ENCODE measurements around the gene LASP1. TPM values are rescaled to one million over a fixed set of nuclear protein-coding genes. Genes with fewer than 3 reads are reported as not detected.

Gene LASP1
- total and polyA plus RNA-seq, 2 donors (not counting 3 experiments of a cell fraction or from before 2014, with no cell fraction given) = 214 to 242 TPM

GRCh38 chr17:38896346-38896954 lies 26.6 kb downstream of the LASP1 start:
- Histone ChIP-seq H3K9me3 (replicated peaks; ENCODE audit: control insufficient read depth, insufficient read depth, low read length) (no peaks in the 10 kb centered on the region), H3K79me2 (ENCODE audit: control insufficient read depth, insufficient read depth, low read length) (peaks cover 9% of the 10 kb centered on the region), H3K9ac (replicated peaks; ENCODE audit: extremely low read depth, insufficient read depth, low read length) (no peak overlapping the region), H3K36me3 (ENCODE audit: control insufficient read depth in 2 of 2, extremely low read depth in 1 of 2, insufficient read depth in 2 of 2, low read length in 2 of 2) (peaks cover 2 to 17% of the 10 kb centered on the region in 2 experiments), H3K4me2 (ENCODE audit: insufficient read depth, low read length) (no peak overlapping the region), H2AFZ (ENCODE audit: low read depth, low read length) (no peak overlapping the region), H3K4me1 (ENCODE audit: control insufficient read depth, extremely low read depth, insufficient read depth, low read length) (peaks cover 66% of the 10 kb centered on the region), H3K4me3 (replicated peaks in 1 of 3; ENCODE audit: insufficient read depth in 1 of 3, low read depth in 1 of 3, low read length in 3 of 3) (no peak overlapping the region), H4K20me1 (replicated peaks; ENCODE audit: control insufficient read depth, extremely low read depth, insufficient read depth, low read length) (no peaks in the 10 kb centered on the region), H3K27me3 (ENCODE audit: control insufficient read depth in 2 of 2, insufficient read depth in 2 of 2, low read length in 2 of 2) (no peaks in the 10 kb centered on the region), H3K27ac (ENCODE audit: insufficient read depth, low read depth, low read length) (peak overlapping the region; percentile 13), H3K9me1 (replicated peaks; ENCODE audit: control insufficient read depth, extremely low read depth, insufficient read depth, low read length) (no peaks in the 10 kb centered on the region)
- FAIRE-seq (peak; percentile 42), DNase-seq (ENCODE audit: low read depth, low spot score) (peak; percentile 42)
- intact Hi-C loops (cut with micrococcal nuclease) = loop anchor here (2.0 kb wide), 1 partner anchor 16 kb away; no protein-coding TSS in a partner anchor
- ChIA-PET CTCF (interaction anchor here (1.7 to 4.1 kb wide), 5 partner anchors 15 to 87 kb away, joined by 3 to 18 read pairs (median 11); partner anchors contain the start of genes LASP1 and LASP1NB), POLR2A (interaction anchor here (1.4 kb wide), 1 partner anchor 27 kb away, joined by 8 read pairs; the partner anchor contains the start of gene LASP1)
- no peak for TF ChIP-seq EZH2 (IDR thresholded peaks at IDR 0.05; ENCODE audit: borderline replicate concordance, low read depth, low read length, severe bottlenecking)
- no peak for TF ChIP-seq POLR2AphosphoS5 (IDR thresholded peaks at IDR 0.05; ENCODE audit: insufficient read depth, low read depth, low read length)
- TF ChIP-seq JUN (IDR thresholded peaks at IDR 0.05; ENCODE audit: borderline replicate concordance, insufficient read depth, insufficient read length, low read depth) = no peak
- TF ChIP-seq MAX (IDR thresholded peaks at IDR 0.05; ENCODE audit: insufficient read depth, insufficient read length) = no peak
- TF ChIP-seq POLR2A (IDR thresholded peaks at IDR 0.05; ENCODE audit: low read depth, low read length) = no peak
- no TSS peak for BruUV-seq (replicated peaks)
- dilution Hi-C loops (cut with MboI; ENCODE audit: extremely low pct_ligation_motif_present, low sequenced_read_pairs) = no loop called here

DNA sequence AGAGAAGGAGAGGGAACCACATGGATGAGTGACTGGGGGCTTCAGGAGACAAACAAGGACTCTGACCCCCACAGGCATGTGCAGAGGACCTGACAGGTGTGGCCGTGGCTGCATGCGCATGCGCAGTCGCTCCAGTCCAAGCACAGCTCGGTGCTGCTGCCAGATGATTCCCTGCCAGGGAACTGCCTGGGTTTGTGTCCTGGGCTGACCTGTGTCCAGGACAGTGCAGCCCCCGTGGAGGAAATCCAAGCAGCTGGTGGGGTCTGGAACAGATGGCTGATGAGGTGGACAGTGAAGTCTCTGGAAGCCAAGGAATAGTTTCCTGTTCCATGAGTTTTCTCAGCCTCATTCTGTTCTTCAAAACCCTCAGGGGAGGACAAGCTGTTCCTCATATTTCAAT lies 27.3 kb downstream of the LASP1 start:
- H3K36me3 ChIP-seq (ENCODE audit: control insufficient read depth in 2 of 2, extremely low read depth in 1 of 2, insufficient read depth in 2 of 2, low read length in 2 of 2) = peaks cover under 1 to 16% of the 10 kb centered on the region in 2 experiments
- no peak overlapping the region for H3K9ac ChIP-seq (replicated peaks; ENCODE audit: extremely low read depth, insufficient read depth, low read length)
- no peaks in the 10 kb centered on the region for H3K9me3 ChIP-seq (replicated peaks; ENCODE audit: control insufficient read depth, insufficient read depth, low read length)
- ChIA-PET CTCF (interaction anchor here (1.1 to 4.1 kb wide), 8 partner anchors 11 to 278 kb away, joined by 3 to 18 read pairs (median 8); partner anchors contain the start of genes LASP1 and LASP1NB), POLR2A (interaction anchor here (0.6 to 1.4 kb wide), 3 partner anchors 28 to 466 kb away, joined by 3 to 8 read pairs (median 4); partner anchors contain the start of genes LASP1 and RPL19)
- H3K4me1 ChIP-seq (ENCODE audit: control insufficient read depth, extremely low read depth, insufficient read depth, low read length) = peaks cover 68% of the 10 kb centered on the region
- no peak for TF ChIP-seq MYC (IDR thresholded peaks at IDR 0.05; ENCODE audit: low read depth, low read length)
- no peak for TF ChIP-seq GATA2 (IDR thresholded peaks at IDR 0.05; ENCODE audit: insufficient read depth, insufficient read length, low read depth, low read length)
- TF ChIP-seq MAX (IDR thresholded peaks at IDR 0.05; ENCODE audit: insufficient read depth, insufficient read length) = no peak
- TF ChIP-seq, protein P1, sequence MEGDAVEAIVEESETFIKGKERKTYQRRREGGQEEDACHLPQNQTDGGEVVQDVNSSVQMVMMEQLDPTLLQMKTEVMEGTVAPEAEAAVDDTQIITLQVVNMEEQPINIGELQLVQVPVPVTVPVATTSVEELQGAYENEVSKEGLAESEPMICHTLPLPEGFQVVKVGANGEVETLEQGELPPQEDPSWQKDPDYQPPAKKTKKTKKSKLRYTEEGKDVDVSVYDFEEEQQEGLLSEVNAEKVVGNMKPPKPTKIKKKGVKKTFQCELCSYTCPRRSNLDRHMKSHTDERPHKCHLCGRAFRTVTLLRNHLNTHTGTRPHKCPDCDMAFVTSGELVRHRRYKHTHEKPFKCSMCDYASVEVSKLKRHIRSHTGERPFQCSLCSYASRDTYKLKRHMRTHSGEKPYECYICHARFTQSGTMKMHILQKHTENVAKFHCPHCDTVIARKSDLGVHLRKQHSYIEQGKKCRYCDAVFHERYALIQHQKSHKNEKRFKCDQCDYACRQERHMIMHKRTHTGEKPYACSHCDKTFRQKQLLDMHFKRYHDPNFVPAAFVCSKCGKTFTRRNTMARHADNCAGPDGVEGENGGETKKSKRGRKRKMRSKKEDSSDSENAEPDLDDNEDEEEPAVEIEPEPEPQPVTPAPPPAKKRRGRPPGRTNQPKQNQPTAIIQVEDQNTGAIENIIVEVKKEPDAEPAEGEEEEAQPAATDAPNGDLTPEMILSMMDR (IDR thresholded peaks at IDR 0.05; ENCODE audit: extremely low read depth in 1 of 2, insufficient read depth in 1 of 2, low read depth in 1 of 2, low read length in 2 of 2) = no peak
- no peak for TF ChIP-seq POLR2A (IDR thresholded peaks at IDR 0.05; ENCODE audit: low read depth, low read length)
- TF ChIP-seq JUN (IDR thresholded peaks at IDR 0.05; ENCODE audit: borderline replicate concordance, insufficient read depth, insufficient read length, low read depth) = no peak
- TF ChIP-seq FOS (IDR thresholded peaks at IDR 0.05; ENCODE audit: borderline replicate concordance, insufficient read depth, low read length) = no peak
- TF ChIP-seq POLR2AphosphoS5 (IDR thresholded peaks at IDR 0.05; ENCODE audit: insufficient read depth, low read depth, low read length) = no peak
- TF ChIP-seq EZH2 (IDR thresholded peaks at IDR 0.05; ENCODE audit: borderline replicate concordance, low read depth, low read length, severe bottlenecking) = no peak
- H3K27me3 ChIP-seq (ENCODE audit: control insufficient read depth in 2 of 2, insufficient read depth in 2 of 2, low read length in 2 of 2) = no peaks in the 10 kb centered on the region
- DNase-seq (ENCODE audit: low read depth, low spot score) (no peak), FAIRE-seq (peak; percentile 85)
- intact Hi-C loops (cut with micrococcal nuclease) = loop anchor here (1.0 to 2.0 kb wide), 2 partner anchors 16 to 26 kb away; no protein-coding TSS in a partner anchor
- H2AFZ ChIP-seq (ENCODE audit: low read depth, low read length) = no peak overlapping the region
- H3K9me1 ChIP-seq (replicated peaks; ENCODE audit: control insufficient read depth, extremely low read depth, insufficient read depth, low read length) = no peaks in the 10 kb centered on the region
- H4K20me1 ChIP-seq (replicated peaks; ENCODE audit: control insufficient read depth, extremely low read depth, insufficient read depth, low read length) = no peaks in the 10 kb centered on the region
- dilution Hi-C loops (cut with MboI; ENCODE audit: extremely low pct_ligation_motif_present, low sequenced_read_pairs) = no loop called here
- H3K79me2 ChIP-seq (ENCODE audit: control insufficient read depth, insufficient read depth, low read length) = peaks cover 11% of the 10 kb centered on the region
- BruUV-seq (replicated peaks) = no TSS peak
- H3K4me3 ChIP-seq (replicated peaks in 1 of 3; ENCODE audit: insufficient read depth in 1 of 3, low read depth in 1 of 3, low read length in 3 of 3) = no peak overlapping the region
- H3K4me2 ChIP-seq (ENCODE audit: insufficient read depth, low read length) = no peak overlapping the region
- no peak overlapping the region for H3K27ac ChIP-seq (ENCODE audit: insufficient read depth, low read depth, low read length)
